IMR-90 (cell line): ENCODE measurements around the gene CDC45. TPM values are rescaled to one million over a fixed set of nuclear protein-coding genes. Genes with fewer than 3 reads are reported as not detected.
A peak's percentile ranks its signal among the peaks of the same experiment; 100 is the strongest.

ENCODE experiments used
- ATAC-seq: fragments of 200-7000 bp; cut with Tn5 transposase; 2 replicates; pipeline ENCODE4 v1.9.1; 2020; ENCODE audit warnings: low read depth, mild to moderate bottlenecking, moderate library complexity
- BruUV-seq: library from RNA; stranded (reverse); fragments of 400-500 nt; replicated peaks from 2 replicates; lab custom pipeline; 2021; lab: Mats Ljungman, UMichigan
- CTCF ChIA-PET: fragments of 300-600 bp; formaldehyde crosslinking; extraction: SDS; loops from one replicate; lab custom pipeline; 2021; ENCODE audit warnings: antibody characterized with exemption; lab: Yijun Ruan, JAX
- POLR2A ChIA-PET: fragments of 300-600 bp; sonication (Branson Sonifier 250); formaldehyde crosslinking; loops from one replicate; lab custom pipeline; 2022; ENCODE audit warnings: antibody characterized with exemption; ENCODE audit not compliant: unreplicated experiment; lab: Charles Lee
- DNase-seq: peaks from one replicate; pipeline ENCODE4 v3.0.0; 2013
- H2AFZ ChIP-seq: replicated peaks from 2 replicates; pipeline ENCODE3; 2013; ENCODE audit warnings: low read length, mild to moderate bottlenecking; ENCODE audit not compliant: poor library complexity
- H2AK5ac ChIP-seq: 2 replicates; pipeline ENCODE4 v1.6.1; 2013; ENCODE audit warnings: low read depth, low read length, inconsistent platforms
- H2AK9ac ChIP-seq: replicated peaks from 2 replicates; pipeline ENCODE3; 2013; ENCODE audit warnings: mild to moderate bottlenecking, low read depth, low read length, moderate library complexity; ENCODE audit not compliant: poor library complexity
- H2BK120ac ChIP-seq: 2 replicates; pipeline ENCODE4 v1.6.1; 2013; ENCODE audit warnings: low read depth, low read length, inconsistent platforms
- H2BK15ac ChIP-seq: 3 replicates; pipeline ENCODE4 v1.6.1; 2013; ENCODE audit warnings: low read depth, low read length, inconsistent platforms
- H2BK20ac ChIP-seq: 2 replicates; pipeline ENCODE4 v1.6.1; 2013; ENCODE audit warnings: low read depth, mild to moderate bottlenecking, inconsistent platforms, low read length, moderate library complexity
- H2BK5ac ChIP-seq: 2 replicates; pipeline ENCODE4 v1.6.1; 2013; ENCODE audit warnings: mild to moderate bottlenecking, low read depth, low read length, inconsistent platforms; ENCODE audit not compliant: poor library complexity, severe bottlenecking
- H3K14ac ChIP-seq: replicated peaks from 2 replicates; pipeline ENCODE4 v1.6.1; 2013; ENCODE audit warnings: low read depth, low read length, inconsistent platforms
- H3K18ac ChIP-seq: 2 replicates; pipeline ENCODE4 v1.6.1; 2013; ENCODE audit warnings: low read depth, low read length, control low read depth
- H3K23ac ChIP-seq: 2 replicates; pipeline ENCODE4 v1.6.1; 2013; ENCODE audit warnings: low read depth, low read length, inconsistent platforms
- H3K27ac ChIP-seq: 2 replicates; pipeline ENCODE4 v1.5.1; 2013; ENCODE audit warnings: mild to moderate bottlenecking, control low read depth, low read length; ENCODE audit not compliant: insufficient read depth
- H3K27me3 ChIP-seq: 2 replicates; pipeline ENCODE4 v1.6.1; 2013; ENCODE audit warnings: low read length; ENCODE audit not compliant: control insufficient read depth, insufficient read depth
- H3K36me3 ChIP-seq: 2 replicates; pipeline ENCODE4 v1.6.1; 2013; ENCODE audit warnings: low read length, mixed read lengths; ENCODE audit not compliant: control insufficient read depth, insufficient read depth
- H3K4ac ChIP-seq: 2 replicates; pipeline ENCODE4 v1.6.1; 2013; ENCODE audit warnings: low read depth, low read length, inconsistent platforms
- H3K4me1 ChIP-seq: 2 replicates; pipeline ENCODE4 v1.6.1; 2013; ENCODE audit warnings: low read length, mixed read lengths; ENCODE audit not compliant: control insufficient read depth, insufficient read depth
- H3K4me2 ChIP-seq: 2 replicates; pipeline ENCODE4 v1.6.1; 2013; ENCODE audit warnings: low read depth, mild to moderate bottlenecking, control low read depth, low read length, moderate library complexity
- H3K4me3 ChIP-seq: 2 replicates; pipeline ENCODE4 v1.5.1; 2013; ENCODE audit warnings: low read depth, mild to moderate bottlenecking, control low read depth, low read length, moderate library complexity; ENCODE audit not compliant: insufficient read depth
- H3K56ac ChIP-seq: 2 replicates; pipeline ENCODE4 v1.6.1; 2013; ENCODE audit warnings: low read length, inconsistent platforms; ENCODE audit not compliant: insufficient read depth; ENCODE audit errors: extremely low read depth
- H3K79me1 ChIP-seq, 2 experiments: 2 replicates each; pipeline ENCODE4 v1.6.1; 2013; ENCODE audit warnings: low read length in 2 of 2, inconsistent platforms in 1 of 2, low read depth in 1 of 2
- H3K9ac ChIP-seq: 2 replicates; pipeline ENCODE4 v1.6.1; 2013; ENCODE audit warnings: low read depth, low read length, control low read depth
- H3K9me1 ChIP-seq: 2 replicates; pipeline ENCODE4 v1.6.1; 2013; ENCODE audit warnings: low read length, inconsistent platforms; ENCODE audit not compliant: insufficient read depth
- H3K9me3 ChIP-seq: 2 replicates; pipeline ENCODE4 v1.6.1; 2013; ENCODE audit warnings: low read length; ENCODE audit not compliant: control insufficient read depth, insufficient read depth
- H4K20me1 ChIP-seq: 2 replicates; pipeline ENCODE4 v1.6.1; 2013; ENCODE audit warnings: low read length, inconsistent platforms; ENCODE audit not compliant: insufficient read depth
- H4K5ac ChIP-seq: 2 replicates; pipeline ENCODE4 v1.6.1; 2013; ENCODE audit warnings: mild to moderate bottlenecking, low read depth, low read length, control low read depth
- H4K8ac ChIP-seq, 2 experiments: 2 replicates each; pipeline ENCODE4 v1.6.1; 2013; ENCODE audit warnings: low read depth in 2 of 2, low read length in 2 of 2, control low read depth in 1 of 2, inconsistent platforms in 1 of 2
- H4K91ac ChIP-seq: 2 replicates; pipeline ENCODE4 v1.6.1; 2013; ENCODE audit warnings: low read depth, low read length, inconsistent platforms; ENCODE audit not compliant: insufficient read depth
- CHD1 ChIP-seq: IDR thresholded peaks from 2 replicates; pipeline ENCODE4 v1.6.1; 2012; ENCODE audit warnings: low read depth, low read length, improper control_type of control experiment
- FOS ChIP-seq: fragments of 150-350 bp; IDR thresholded peaks from 2 replicates; pipeline ENCODE4 v1.6.1; 2016; ENCODE audit warnings: low read depth, low read length
- MAFK ChIP-seq: IDR thresholded peaks from 2 replicates; pipeline ENCODE4 v1.6.1; 2012; ENCODE audit warnings: low read depth, low read length, improper control_type of control experiment
- MAZ ChIP-seq: IDR thresholded peaks from 2 replicates; pipeline ENCODE4 v1.6.1; 2012; ENCODE audit warnings: low read depth, mild to moderate bottlenecking, low read length, improper control_type of control experiment, moderate library complexity, borderline replicate concordance
- MXI1 ChIP-seq: IDR thresholded peaks from 2 replicates; pipeline ENCODE4 v1.6.1; 2012; ENCODE audit warnings: low read depth, mild to moderate bottlenecking, low read length, moderate library complexity, borderline replicate concordance
- NFE2L2 ChIP-seq: fragments of 150-350 bp; IDR thresholded peaks from 2 replicates; pipeline ENCODE4 v1.6.1; 2016; ENCODE audit warnings: low read depth, mild to moderate bottlenecking, low read length
- POLR2A ChIP-seq: IDR thresholded peaks from 2 replicates; pipeline ENCODE4 v1.6.1; 2012; ENCODE audit warnings: mild to moderate bottlenecking, low read depth, low read length
- RFX5 ChIP-seq: IDR thresholded peaks from 2 replicates; pipeline ENCODE4 v1.8.0; 2012; ENCODE audit warnings: low read depth, mild to moderate bottlenecking, low read length, moderate library complexity
- SMC3 ChIP-seq: fragments of 150-350 bp; IDR thresholded peaks from 2 replicates; pipeline ENCODE4 v1.6.1; 2016; ENCODE audit warnings: low read depth, mild to moderate bottlenecking, antibody characterized with exemption, low read length, moderate library complexity
- WGBS, 2 experiments: methylation state at CpG; one replicate each; pipeline versions ENCODE4 v1.1.5 to v1.1.7; 2013; ENCODE audit warnings: missing lambda C conversion rate in 2 of 2; ENCODE audit not compliant: insufficient read length in 1 of 2; ENCODE audit errors: extremely low coverage in 2 of 2; 5-methylcytosine and 5-hydroxymethylcytosine counted together
- dilution Hi-C: fragments of 300-500 bp; cut with HindIII; formaldehyde crosslinking; loops from one replicate; pipeline ENCODE4 v1.14.3; 2018; ENCODE audit warnings: low sequenced_read_pairs; ENCODE audit not compliant: unreplicated experiment
- in situ Hi-C: fragments of 300-500 bp; cut with MboI; formaldehyde crosslinking; loops from 3 replicates; pipeline ENCODE4 v1.14.3; 2019; ENCODE audit warnings: low sequenced_read_pairs, inconsistent platforms, mixed read lengths
- intact Hi-C: fragments of 100-400 bp; cut with micrococcal nuclease; formaldehyde crosslinking; loops from 2 replicates; pipeline ENCODE4 v1.10.0; 2022
- polyA plus RNA-seq, 3 experiments: library from polyadenylated mRNA; depleted of rRNA; stranded (reverse); fragments of >200 nt; gene quantifications; 2 replicates each; pipeline ENCODE4 v1.2.3, GENCODE V29; 2012; ENCODE audit warnings: low replicate concordance in 1 of 3
- total RNA-seq: library from RNA; depleted of rRNA; stranded (reverse); fragments of >200 nt; gene quantifications from 2 replicates; pipeline ENCODE4 v1.2.3, GENCODE V29; 2012
- TF ChIP-seq, protein P1 (sequence below): fragments of 150-350 bp; IDR thresholded peaks from 2 replicates; pipeline ENCODE4 v1.6.1; 2017; ENCODE audit warnings: mild to moderate bottlenecking, antibody characterized with exemption, low read length, low read depth
- TF ChIP-seq, protein P2 (sequence below): conservative IDR thresholded peaks from 2 replicates; pipeline ENCODE4 v1.5.1; 2012; ENCODE audit warnings: mild to moderate bottlenecking, low read depth, low read length, improper control_type of control experiment

The CDC45 gene
- total and polyA plus RNA-seq, 2 of the 4 experiments (the other 2 are of a cell fraction): 22.7 to 44.6 TPM

DNA sequence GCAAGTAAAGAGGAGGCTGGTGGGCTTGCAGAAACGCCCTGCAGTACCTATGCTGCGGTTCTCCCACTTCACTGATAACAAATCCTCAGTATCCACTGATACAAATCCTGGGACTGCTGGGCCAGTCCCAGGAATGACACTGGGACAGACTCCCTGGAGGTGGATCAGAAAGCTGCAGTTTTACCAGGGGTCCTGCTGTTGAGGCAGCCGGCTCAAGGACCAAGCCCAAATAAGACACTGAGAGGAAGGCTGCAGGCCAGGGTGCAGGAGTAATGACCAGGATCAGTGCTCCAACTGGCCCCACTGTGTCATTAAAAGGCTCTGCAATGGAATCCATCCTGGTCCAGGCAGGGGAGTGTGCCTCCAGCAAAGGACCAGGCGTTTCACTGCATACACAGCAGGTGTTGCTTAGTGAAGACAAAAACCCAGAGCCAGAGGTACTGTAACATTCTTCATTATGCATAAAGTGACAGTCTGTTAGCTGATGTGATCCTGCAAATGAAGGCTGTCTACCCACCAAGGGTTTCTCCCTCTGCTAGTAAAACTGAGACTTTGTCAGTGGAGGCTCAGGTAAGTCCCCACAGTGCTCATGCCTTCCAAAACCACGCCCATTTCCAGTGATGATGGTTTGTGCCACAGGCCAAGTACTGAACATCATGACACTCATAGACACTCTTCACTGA is 30.8 kb upstream of the CDC45 start:
- dilution Hi-C loops: no loop called here
- CTCF ChIA-PET: no interaction called here
- H3K9me1 ChIP-seq: peaks cover 10% of the 10 kb centered on the region
- POLR2A ChIA-PET: no interaction called here
- H2BK5ac ChIP-seq: no peak overlapping the region
- DNase-seq (no peak), ATAC-seq (no peak)
- no peak overlapping the region for H2BK20ac ChIP-seq
- no peak overlapping the region for H2BK15ac ChIP-seq
- no peak overlapping the region for H2AK9ac ChIP-seq
- intact Hi-C loops: no loop called here
- peaks cover 19 to 30% of the 10 kb centered on the region in 2 experiments; a peak in 3 of 4 replicates for H3K79me1 ChIP-seq
- no TSS peak for BruUV-seq
- no peak overlapping the region for H2AK5ac ChIP-seq
- no peaks in the 10 kb centered on the region for H3K9me3 ChIP-seq
- no peak overlapping the region for H3K56ac ChIP-seq
- no peak overlapping the region for H2BK120ac ChIP-seq
- no peak overlapping the region; the same call in 1 of the 2 replicates for H3K4me2 ChIP-seq
- H4K5ac ChIP-seq: no peak overlapping the region
- H3K23ac ChIP-seq: peak overlapping the region; percentile 11; the same call in 1 of the 2 replicates
- H4K91ac ChIP-seq: no peak overlapping the region
- no peak overlapping the region for H3K9ac ChIP-seq
- no peak overlapping the region for H3K18ac ChIP-seq
- no peak overlapping the region for H2AFZ ChIP-seq
- H3K27ac ChIP-seq: no peak overlapping the region
- H3K4me3 ChIP-seq: no peak overlapping the region
- peaks cover 9% of the 10 kb centered on the region for H3K4me1 ChIP-seq
- H4K8ac ChIP-seq: no peak overlapping the region
- H3K4ac ChIP-seq: no peak overlapping the region
- H3K14ac ChIP-seq: no peak overlapping the region
- in situ Hi-C loops: loop anchor here (10.0 kb wide), 1 partner anchor 64 kb away; no protein-coding TSS in a partner anchor
- peaks cover 30% of the 10 kb centered on the region for H3K36me3 ChIP-seq
- TF ChIP-seq, protein P1, sequence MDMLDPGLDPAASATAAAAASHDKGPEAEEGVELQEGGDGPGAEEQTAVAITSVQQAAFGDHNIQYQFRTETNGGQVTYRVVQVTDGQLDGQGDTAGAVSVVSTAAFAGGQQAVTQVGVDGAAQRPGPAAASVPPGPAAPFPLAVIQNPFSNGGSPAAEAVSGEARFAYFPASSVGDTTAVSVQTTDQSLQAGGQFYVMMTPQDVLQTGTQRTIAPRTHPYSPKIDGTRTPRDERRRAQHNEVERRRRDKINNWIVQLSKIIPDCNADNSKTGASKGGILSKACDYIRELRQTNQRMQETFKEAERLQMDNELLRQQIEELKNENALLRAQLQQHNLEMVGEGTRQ: no peak
- no peak for TF ChIP-seq FOS
- no peak for TF ChIP-seq MXI1
- TF ChIP-seq, protein P2, sequence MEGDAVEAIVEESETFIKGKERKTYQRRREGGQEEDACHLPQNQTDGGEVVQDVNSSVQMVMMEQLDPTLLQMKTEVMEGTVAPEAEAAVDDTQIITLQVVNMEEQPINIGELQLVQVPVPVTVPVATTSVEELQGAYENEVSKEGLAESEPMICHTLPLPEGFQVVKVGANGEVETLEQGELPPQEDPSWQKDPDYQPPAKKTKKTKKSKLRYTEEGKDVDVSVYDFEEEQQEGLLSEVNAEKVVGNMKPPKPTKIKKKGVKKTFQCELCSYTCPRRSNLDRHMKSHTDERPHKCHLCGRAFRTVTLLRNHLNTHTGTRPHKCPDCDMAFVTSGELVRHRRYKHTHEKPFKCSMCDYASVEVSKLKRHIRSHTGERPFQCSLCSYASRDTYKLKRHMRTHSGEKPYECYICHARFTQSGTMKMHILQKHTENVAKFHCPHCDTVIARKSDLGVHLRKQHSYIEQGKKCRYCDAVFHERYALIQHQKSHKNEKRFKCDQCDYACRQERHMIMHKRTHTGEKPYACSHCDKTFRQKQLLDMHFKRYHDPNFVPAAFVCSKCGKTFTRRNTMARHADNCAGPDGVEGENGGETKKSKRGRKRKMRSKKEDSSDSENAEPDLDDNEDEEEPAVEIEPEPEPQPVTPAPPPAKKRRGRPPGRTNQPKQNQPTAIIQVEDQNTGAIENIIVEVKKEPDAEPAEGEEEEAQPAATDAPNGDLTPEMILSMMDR: no peak
- no peak for TF ChIP-seq SMC3
- no peak for TF ChIP-seq POLR2A
- TF ChIP-seq NFE2L2: no peak
- no peak for TF ChIP-seq CHD1
- TF ChIP-seq RFX5: no peak
- TF ChIP-seq MAZ: no peak
- no peak for TF ChIP-seq MAFK
- 88% methylated on average over 1 of the region's 5 CpGs; no CpG with 5 or more reads in 1 of the 2 experiments for WGBS, 2 experiments
- H3K27me3 ChIP-seq: no peaks in the 10 kb centered on the region
- 0 out of 2 replicates have a peak, but pooled peaks cover 2% of the 10 kb centered on the region for H4K20me1 ChIP-seq
